GM18519 (cell line): ENCODE results near the gene NAGLU.
A peak's percentile ranks its signal among the peaks of the same experiment; 100 is the strongest.
"Not testable (repeated sequence)": the region's sequence is repeated elsewhere in the genome, so short reads cannot be mapped to it uniquely, and the experiment has no call there.

Source experiments
- ATAC-seq: cut with Tn5 transposase; IDR thresholded peaks from one replicate; pipeline ENCODE4 v1.9.1; 2021; ENCODE audit warnings: mild to moderate bottlenecking, moderate library complexity; ENCODE audit not compliant: unreplicated experiment, low FRiP score

NAGLU gene

DNA sequence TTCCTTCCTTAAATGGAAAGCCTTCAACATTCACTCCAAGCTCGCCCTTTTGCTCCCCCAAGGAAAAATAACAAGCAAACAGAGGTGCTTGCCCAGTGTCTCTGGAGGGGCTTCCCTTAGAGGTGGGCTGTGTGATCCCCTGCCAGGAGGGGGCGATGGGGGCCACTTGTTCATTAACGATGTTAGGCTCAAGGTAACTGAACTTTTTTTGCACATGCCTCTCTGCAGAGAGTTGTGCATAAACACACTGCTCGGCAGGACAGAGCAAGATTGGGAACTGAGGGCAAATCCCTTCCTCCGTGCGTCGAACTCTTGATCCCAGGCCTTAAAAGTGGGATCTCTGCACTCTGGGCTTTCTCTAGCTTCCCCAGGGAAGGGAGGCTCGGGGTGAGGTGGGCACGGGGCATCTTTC, 15.5 kb upstream of the NAGLU start:
- ATAC-seq = no peak

DNA sequence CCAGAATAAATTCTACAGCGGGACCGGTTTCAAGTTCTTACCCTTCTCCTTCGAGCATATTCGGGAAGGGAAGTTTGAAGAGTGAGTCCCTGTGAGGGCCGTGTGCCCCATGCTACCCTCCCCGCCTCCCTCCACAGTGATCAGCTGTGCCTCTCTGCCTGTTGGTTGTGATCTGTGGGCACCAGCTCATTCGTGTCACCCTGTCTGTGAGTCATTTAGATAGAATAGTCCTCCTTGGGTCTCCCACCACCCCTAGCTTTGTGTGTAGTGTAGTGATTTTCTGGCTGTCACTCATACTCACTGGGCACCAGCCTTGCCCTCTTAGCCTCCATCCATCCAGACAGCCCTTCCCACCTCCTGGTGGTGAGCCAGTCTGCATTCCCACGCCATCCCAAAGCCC, 15.0 kb upstream of the NAGLU start:
- no peak for ATAC-seq

DNA sequence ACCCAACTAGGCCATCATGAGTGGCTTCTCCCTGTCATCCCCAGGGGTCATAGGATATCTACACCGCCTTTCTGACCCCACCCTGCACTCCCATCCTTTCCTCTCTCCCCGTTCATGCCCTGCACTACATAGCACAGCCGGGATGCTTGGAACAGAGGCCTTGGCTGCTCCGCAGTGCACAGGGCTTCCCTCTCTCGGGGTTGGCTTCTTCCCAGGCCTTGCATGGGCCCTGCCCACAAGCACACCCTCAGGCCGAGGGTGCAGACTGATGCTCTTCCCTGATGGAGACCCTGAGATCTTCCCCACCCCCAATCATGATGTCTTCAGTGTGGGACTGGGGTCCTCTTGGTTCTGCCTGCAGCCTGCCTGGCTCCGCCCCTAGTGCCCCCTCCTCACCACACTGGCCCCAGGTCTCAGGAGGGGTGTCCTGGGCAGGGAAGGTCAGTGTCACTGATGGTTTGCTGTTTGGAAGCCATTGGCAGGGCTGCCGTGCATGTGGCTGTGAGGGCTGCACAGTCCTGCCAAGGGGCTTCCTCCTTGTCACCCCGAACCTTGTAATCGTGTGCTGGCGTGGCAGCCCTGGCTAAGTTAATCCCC, 14.3 kb upstream of the NAGLU start:
- ATAC-seq = no peak

- ATAC-seq = no peak
Observed at GRCh38 chr17:42522263-42522790, 13.7 kb upstream of the NAGLU start.

- ATAC-seq = no peak
Observed at GRCh38 chr17:42522798-42523278, 13.2 kb upstream of the NAGLU start.

GRCh38 chr17:42525221-42525620, 10.8 kb upstream of the NAGLU start:
- ATAC-seq = no peak

DNA sequence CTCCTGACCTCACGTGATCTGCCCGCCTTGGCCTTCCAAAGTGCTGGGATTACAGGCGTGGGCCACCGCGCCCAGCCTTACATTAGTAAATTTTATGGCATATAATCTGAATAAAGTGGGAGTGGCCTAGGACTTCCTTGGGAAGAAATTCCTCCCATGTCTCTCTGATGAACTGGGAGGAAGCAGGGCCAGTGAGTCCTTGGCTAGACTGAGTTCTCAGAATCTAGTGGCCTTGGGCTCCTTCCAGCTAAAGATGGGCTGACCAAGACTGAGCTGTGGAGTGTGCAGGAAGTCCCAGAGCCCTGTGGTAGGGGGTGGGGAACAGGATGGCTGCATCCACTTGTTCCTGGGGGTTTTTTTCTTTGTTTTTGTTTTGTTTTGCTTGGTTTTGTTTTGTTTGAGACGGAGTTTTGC, 10.0 kb upstream of the NAGLU start:
- ATAC-seq = no peak

- ATAC-seq = no peak
Observed at GRCh38 chr17:42527932-42528331, 8.1 kb upstream of the NAGLU start.

GRCh38 chr17:42529061-42529460, 7.0 kb upstream of the NAGLU start:
- ATAC-seq = no peak

DNA sequence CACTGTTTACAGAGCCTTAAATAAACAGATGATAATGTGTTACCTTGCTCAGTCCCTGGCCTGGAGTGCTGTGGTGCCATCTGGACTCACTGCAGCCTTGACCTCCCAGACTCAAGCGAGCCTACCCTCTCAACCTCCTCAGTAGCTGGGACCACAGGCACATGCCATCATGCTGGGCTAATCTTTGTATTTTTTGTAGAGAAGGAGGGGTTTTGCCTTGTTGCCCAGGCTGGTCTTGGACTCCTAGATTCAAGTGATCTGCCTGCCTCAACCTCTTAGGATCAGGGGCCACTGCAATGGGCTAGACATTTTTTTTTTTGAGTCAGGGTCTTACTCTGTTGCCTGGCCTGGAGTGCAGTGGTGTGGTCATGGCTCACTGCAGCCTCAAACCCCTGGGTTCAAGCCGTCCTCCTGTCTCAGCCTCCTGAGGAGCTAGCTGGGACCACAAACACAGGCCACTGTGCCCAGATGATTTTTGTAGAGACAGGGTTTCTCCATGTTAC, 5.0 kb upstream of the NAGLU start:
- no peak for ATAC-seq

- no peak for ATAC-seq
Observed at GRCh38 chr17:42531455-42532354, 4.3 kb upstream of the NAGLU start.

DNA sequence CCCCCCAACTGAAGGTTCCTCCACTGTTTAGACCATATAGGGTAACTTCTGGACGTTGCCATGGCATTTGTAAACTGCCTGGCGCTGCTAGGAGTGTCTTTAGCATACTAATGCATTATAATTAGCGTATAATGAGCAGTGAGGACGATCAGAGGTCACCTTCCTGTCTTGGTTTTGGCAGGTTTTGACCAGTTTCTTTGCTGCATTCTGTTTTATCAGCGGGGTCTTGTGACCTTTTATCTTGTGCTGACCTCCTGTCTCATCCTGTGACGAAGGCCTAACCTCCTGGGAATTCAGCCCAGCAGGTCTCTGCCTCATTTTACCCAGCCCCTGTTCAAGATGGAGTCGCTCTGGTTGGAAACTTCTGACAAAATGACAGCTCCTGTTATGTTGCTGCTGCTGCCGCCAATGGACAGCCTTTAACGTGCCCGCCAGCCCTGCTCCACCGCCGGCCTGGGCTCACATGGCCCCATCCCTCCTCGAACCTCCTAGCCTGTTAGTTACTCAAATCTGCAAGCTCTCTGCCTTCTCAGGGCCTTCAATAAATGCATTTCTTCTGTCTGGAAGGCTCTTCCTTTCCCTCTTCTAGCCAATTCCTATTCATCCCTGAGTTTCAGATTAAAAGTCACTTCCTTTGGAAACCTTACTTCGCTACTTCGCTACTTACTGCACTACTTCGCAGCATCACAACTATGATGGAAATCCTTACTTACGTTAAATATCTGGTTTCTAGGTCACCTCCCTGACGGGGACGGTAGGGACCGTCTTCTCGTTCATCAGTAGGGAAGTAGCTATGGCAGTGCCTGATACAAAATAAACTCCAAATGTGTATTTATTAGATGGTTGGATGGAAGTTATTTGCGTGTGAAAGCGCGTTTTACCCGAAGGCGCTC, 640 bp upstream of the NAGLU start:
- ATAC-seq = peak; percentile 11

- peak; percentile 31 for ATAC-seq
Observed at GRCh38 chr17:42536372-42537155, 523 bp downstream of the NAGLU start.

DNA sequence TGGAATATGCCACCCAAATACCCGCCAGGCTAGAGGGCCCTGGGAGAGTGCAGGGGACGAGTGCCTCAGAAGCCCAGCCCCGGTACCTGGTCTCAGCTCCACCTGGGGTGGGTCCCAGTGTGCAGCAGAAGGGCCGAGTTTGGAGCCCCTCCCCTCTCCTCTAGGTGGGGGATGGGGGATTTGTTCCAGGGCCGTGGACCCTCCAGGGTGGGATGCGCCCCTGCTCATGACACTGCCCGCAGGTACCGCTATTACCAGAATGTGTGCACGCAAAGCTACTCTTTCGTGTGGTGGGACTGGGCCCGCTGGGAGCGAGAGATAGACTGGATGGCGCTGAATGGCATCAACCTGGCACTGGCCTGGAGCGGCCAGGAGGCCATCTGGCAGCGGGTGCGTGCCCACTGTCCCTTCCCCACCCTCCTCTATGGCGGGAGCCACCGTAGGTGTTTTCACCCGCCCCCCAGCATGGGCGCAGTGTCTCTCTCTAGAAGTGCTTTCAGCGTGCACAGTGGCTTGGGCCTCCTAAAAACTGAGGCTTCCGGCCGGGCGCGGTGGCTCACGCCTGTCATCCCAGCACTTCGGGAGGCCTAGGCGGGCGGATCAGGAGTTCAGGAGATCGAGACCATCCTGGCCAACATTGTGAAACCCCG, 1.2 kb downstream of the NAGLU start:
- ATAC-seq = no peak

GRCh38 chr17:42537826-42538451, 1.9 kb downstream of the NAGLU start:
- no peak for ATAC-seq

GRCh38 chr17:42538482-42538881, 2.4 kb downstream of the NAGLU start:
- no peak for ATAC-seq

- not testable (repeated sequence) for ATAC-seq
Observed at GRCh38 chr17:42540558-42540957, 4.5 kb downstream of the NAGLU start.

DNA sequence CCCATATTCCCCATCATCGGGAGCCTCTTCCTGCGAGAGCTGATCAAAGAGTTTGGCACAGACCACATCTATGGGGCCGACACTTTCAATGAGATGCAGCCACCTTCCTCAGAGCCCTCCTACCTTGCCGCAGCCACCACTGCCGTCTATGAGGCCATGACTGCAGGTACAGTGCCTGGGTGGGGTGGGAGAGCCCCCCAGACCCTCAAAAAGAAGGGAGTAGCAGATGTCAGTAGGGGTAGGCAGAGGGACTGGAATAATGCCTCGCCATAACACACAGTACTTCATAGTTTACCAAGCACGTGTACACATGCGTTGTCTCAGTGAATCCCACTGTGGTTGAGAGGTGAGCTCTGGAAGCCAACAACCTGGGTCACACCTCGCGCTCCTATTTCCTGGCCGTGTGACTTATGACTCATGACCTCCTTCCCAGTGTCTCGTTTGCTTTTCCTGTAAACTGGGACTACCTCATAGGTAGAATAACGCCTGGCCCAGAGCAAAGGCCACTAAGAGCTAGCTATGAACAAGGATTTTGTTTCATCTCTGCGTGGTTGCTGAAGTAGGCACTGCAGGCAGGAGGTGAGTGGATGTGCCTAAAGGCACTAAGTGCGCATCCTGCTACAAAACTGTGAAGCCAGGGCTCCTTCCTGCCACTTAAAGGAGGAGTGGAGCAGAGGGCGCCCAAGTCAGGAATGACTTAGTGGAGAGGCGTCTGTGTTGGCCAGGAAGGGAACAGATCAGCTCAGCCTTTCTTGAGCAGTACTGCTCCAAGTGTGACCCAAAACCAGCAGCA, 5.2 kb downstream of the NAGLU start:
- no peak for ATAC-seq
